Skin of body (tissue), 2 donors: ENCODE measurements around the gene CCL28. TPM values are rescaled to one million over a fixed set of nuclear protein-coding genes. Genes with fewer than 3 reads are reported as not detected.

ENCODE experiments used
- DNase-seq: peaks from one replicate; lab custom pipeline; 2025; lab: John Stamatoyannopoulos, UW
- total RNA-seq: library from RNA; depleted of rRNA; stranded (reverse); fragments of >200 nt; gene quantifications from one replicate; pipeline ENCODE4 v1.2.3, GENCODE V29; 2014

The CCL28 gene
- total RNA-seq, 1 donor from 2014 or later: 4.3 TPM

- DNase-seq: no peak
Measured at GRCh38 chr5:43358301-43358700, 53.9 kb downstream of the CCL28 start.

- DNase-seq: no peak
Measured at GRCh38 chr5:43357878-43358281, 54.3 kb downstream of the CCL28 start.

- no peak for DNase-seq
Measured at GRCh38 chr5:43357067-43357466, 55.1 kb downstream of the CCL28 start.

- DNase-seq: no peak
Measured at GRCh38 chr5:43354774-43355173, 57.4 kb downstream of the CCL28 start.

- no peak for DNase-seq
Measured at GRCh38 chr5:43353668-43354067, 58.5 kb downstream of the CCL28 start.

- no peak for DNase-seq
Measured at GRCh38 chr5:43352915-43353314, 59.3 kb downstream of the CCL28 start.

GRCh38 chr5:43352131-43352530, 60.1 kb downstream of the CCL28 start:
- no peak for DNase-seq

- DNase-seq: no peak
Measured at GRCh38 chr5:43348861-43349363, 63.3 kb downstream of the CCL28 start.

- no peak for DNase-seq
Measured at GRCh38 chr5:43348207-43348606, 64.0 kb downstream of the CCL28 start.

- DNase-seq: no peak
Measured at GRCh38 chr5:43338862-43339261, 73.3 kb downstream of the CCL28 start.

GRCh38 chr5:43336159-43336558, 76.0 kb downstream of the CCL28 start:
- DNase-seq: no peak

GRCh38 chr5:43335681-43336080, 76.5 kb downstream of the CCL28 start:
- DNase-seq: no peak

GRCh38 chr5:43332401-43332800, 79.8 kb downstream of the CCL28 start:
- DNase-seq: no peak

Other genes starting within 250 kb of the CCL28 start
- gene NIM1K, start 220.2 kb downstream of the CCL28 start, total RNA-seq: 0.10 TPM
- 168 TPM for gene HMGCS1, start 99.0 kb downstream of the CCL28 start, total RNA-seq
- gene TMEM267, start 71.5 kb upstream of the CCL28 start, total RNA-seq: 13.5 TPM
- 5.1 TPM for gene C5orf34, start 102.8 kb upstream of the CCL28 start, total RNA-seq
- gene PAIP1, start 144.7 kb upstream of the CCL28 start, total RNA-seq: 58.5 TPM
- 81.5 TPM for gene NNT, start 190.8 kb upstream of the CCL28 start, total RNA-seq